ENCODE data around the gene CNTN1. TPM values are rescaled to one million over a fixed set of nuclear protein-coding genes. Genes with fewer than 3 reads are reported as not detected.

The CNTN1 gene
- total and polyA plus RNA-seq, 9 of the 15 experiments (the other 6 are each of a cell fraction or from before 2014, with no cell fraction given) = 0.16 TPM; not detected in 8

DNA sequence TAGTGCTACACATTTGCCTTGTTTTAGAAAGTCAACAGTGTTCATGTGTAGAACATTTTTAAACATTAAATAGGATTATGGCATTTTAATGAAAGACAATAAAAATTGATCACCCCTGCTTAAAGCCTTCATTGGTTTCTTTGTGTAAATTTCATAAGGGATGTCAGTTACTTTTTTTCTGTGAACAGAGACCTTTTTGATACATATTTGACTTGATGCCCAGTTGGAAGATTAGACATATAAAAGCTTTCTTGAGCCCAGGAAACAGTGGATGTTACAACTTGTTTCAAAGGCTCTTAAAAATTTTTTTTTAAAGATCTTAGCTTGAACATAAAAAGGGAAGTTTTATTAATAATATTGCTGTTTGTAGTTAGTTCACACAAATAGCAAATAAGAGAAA lies 327.2 kb downstream of the CNTN1 start (continued):
- TF ChIP-seq, protein P1, sequence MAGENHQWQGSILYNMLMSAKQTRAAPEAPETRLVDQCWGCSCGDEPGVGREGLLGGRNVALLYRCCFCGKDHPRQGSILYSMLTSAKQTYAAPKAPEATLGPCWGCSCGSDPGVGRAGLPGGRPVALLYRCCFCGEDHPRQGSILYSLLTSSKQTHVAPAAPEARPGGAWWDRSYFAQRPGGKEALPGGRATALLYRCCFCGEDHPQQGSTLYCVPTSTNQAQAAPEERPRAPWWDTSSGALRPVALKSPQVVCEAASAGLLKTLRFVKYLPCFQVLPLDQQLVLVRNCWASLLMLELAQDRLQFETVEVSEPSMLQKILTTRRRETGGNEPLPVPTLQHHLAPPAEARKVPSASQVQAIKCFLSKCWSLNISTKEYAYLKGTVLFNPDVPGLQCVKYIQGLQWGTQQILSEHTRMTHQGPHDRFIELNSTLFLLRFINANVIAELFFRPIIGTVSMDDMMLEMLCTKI (IDR thresholded peaks at IDR 0.05; ENCODE audit: partially characterized antibody) = no peak
- TF ChIP-seq ARID2 (IDR thresholded peaks at IDR 0.05) (no peak), HNRNPL (IDR thresholded peaks at IDR 0.05; ENCODE audit: low read depth, low read length) (no peak)

DNA sequence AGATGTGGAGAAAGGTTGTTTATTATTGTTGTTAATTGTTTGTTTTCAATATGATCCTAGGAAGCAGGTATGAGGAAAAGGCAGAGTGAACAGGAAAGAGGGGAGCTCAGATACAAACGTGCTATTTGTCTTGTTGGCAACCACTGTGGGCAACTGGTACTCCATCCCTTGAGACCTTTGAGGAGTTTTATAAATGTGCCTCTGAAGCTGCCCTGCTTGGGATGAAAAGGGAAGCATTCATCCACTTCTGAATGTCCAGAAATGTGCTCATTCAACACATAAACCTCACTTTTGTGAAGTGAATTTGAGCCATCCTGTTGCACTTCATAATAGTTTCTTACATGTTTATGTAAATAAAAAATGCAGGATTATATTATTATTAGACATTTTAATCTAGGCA lies 331.6 kb downstream of the CNTN1 start:
- ATAC-seq (no peak), DNase-seq (ENCODE audit: extremely low read depth in 1 of 4, low spot score in 3 of 4) (no peak), FAIRE-seq (no peak)
- Histone ChIP-seq H3K79me2 (ENCODE audit: control insufficient read depth, insufficient read depth, low read length) (no peaks in the 10 kb centered on the region), H4K20me1 (replicated peaks; ENCODE audit: control insufficient read depth, insufficient read depth, low read length) (no peaks in the 10 kb centered on the region), H3K9me3 (replicated peaks; ENCODE audit: control insufficient read depth, insufficient read depth, low read depth, low read length) (no peaks in the 10 kb centered on the region), H2AFZ (ENCODE audit: low read depth, low read length) (no peak overlapping the region), H3K36me3 (ENCODE audit: control insufficient read depth, insufficient read depth, low read length) (no peaks in the 10 kb centered on the region), H3K4me2 (ENCODE audit: insufficient read depth, low read length) (no peak overlapping the region), H3K27me3 (ENCODE audit: control insufficient read depth in 2 of 2, insufficient read depth in 2 of 2, low read length in 2 of 2) (no peaks in the 10 kb centered on the region), H3K27ac (ENCODE audit: extremely low read depth, low read depth, low read length) (no peak overlapping the region), H3K4me1 (replicated peaks in 1 of 2; ENCODE audit: control insufficient read depth in 2 of 2, insufficient read depth in 2 of 2, low read length in 2 of 2) (no peaks in the 10 kb centered on the region), H3K4me3 (no peak overlapping the region), H3K9me1 (ENCODE audit: control insufficient read depth, insufficient read depth, low read length) (no peaks in the 10 kb centered on the region), H3K9ac (ENCODE audit: insufficient read depth in 1 of 2, low read depth in 2 of 2, low read length in 2 of 2) (no peak overlapping the region)
- intact Hi-C loops (cut with micrococcal nuclease) (no loop called here), in situ Hi-C loops (cut with MboI) (no loop called here)
- TF ChIP-seq, protein P2, sequence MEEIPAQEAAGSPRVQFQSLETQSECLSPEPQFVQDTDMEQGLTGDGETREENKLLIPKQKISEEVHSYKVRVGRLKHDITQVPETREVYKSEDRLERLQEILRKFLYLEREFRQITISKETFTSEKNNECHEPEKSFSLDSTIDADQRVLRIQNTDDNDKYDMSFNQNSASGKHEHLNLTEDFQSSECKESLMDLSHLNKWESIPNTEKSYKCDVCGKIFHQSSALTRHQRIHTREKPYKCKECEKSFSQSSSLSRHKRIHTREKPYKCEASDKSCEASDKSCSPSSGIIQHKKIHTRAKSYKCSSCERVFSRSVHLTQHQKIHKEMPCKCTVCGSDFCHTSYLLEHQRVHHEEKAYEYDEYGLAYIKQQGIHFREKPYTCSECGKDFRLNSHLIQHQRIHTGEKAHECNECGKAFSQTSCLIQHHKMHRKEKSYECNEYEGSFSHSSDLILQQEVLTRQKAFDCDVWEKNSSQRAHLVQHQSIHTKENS (CRISPR knock-in tag; IDR thresholded peaks at IDR 0.05) = no peak
- TF ChIP-seq MEF2A (IDR thresholded peaks at IDR 0.05; ENCODE audit: control insufficient read depth, low read depth, low read length) = no peak
- TF ChIP-seq, protein P3, sequence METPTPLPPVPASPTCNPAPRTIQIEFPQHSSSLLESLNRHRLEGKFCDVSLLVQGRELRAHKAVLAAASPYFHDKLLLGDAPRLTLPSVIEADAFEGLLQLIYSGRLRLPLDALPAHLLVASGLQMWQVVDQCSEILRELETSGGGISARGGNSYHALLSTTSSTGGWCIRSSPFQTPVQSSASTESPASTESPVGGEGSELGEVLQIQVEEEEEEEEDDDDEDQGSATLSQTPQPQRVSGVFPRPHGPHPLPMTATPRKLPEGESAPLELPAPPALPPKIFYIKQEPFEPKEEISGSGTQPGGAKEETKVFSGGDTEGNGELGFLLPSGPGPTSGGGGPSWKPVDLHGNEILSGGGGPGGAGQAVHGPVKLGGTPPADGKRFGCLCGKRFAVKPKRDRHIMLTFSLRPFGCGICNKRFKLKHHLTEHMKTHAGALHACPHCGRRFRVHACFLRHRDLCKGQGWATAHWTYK (CRISPR knock-in tag; IDR thresholded peaks at IDR 0.05) = no peak
- TF ChIP-seq ZNF717 (CRISPR knock-in tag; IDR thresholded peaks at IDR 0.05) = no peak
- TF ChIP-seq ZBTB17 (CRISPR knock-in tag; IDR thresholded peaks at IDR 0.05) = no peak
- TF ChIP-seq MXI1 (IDR thresholded peaks at IDR 0.05; ENCODE audit: low read depth, low read length) = no peak
- TF ChIP-seq ZNF785 (CRISPR knock-in tag; IDR thresholded peaks at IDR 0.05) = no peak
- no peak for TF ChIP-seq NCOA4 (IDR thresholded peaks at IDR 0.05; ENCODE audit: partially characterized antibody)
- no peak for TF ChIP-seq POLR2AphosphoS2 (IDR thresholded peaks at IDR 0.05; ENCODE audit: low read length)
- TF ChIP-seq PRMT5 (CRISPR knock-in tag; IDR thresholded peaks at IDR 0.05) = no peak
- no peak for TF ChIP-seq COPS2 (conservative IDR thresholded peaks at IDR 0.05)
- no peak for TF ChIP-seq IRF2 (CRISPR knock-in tag; IDR thresholded peaks at IDR 0.05)
- 0% methylated on average over 1 of the region's 1 CpG for WGBS (ENCODE audit: insufficient coverage, low coverage, missing lambda C conversion rate)
- BruUV-seq (replicated peaks) = no TSS peak
- CTCF ChIA-PET (ENCODE audit: low intra/inter-chr PET ratio) = no interaction called here
- POLR2A ChIA-PET = no interaction called here
